Keratinocyte (primary cell): ENCODE data around the gene SDK1.

ENCODE experiments used
- CTCF ChIP-seq, 3 experiments: IDR thresholded peaks in 1 of 3; conservative IDR thresholded peaks in 1 of 3; optimal IDR thresholded peaks in 1 of 3; 2 replicates in 2 of 3; 3 replicates in 1 of 3; pipeline versions ENCODE3 to v1.5.1; 2011; ENCODE audit warnings: low read length in 3 of 3, mild to moderate bottlenecking in 3 of 3, moderate library complexity in 2 of 3, control low read depth in 1 of 3, inconsistent platforms in 1 of 3; ENCODE audit not compliant: insufficient read depth in 2 of 3; ENCODE audit errors: extremely low read depth in 1 of 3
- EZH2 ChIP-seq: IDR thresholded peaks from one replicate; pipeline ENCODE4 v1.6.1; 2012; ENCODE audit warnings: inconsistent platforms, mild to moderate bottlenecking, low read length, moderate library complexity

GRCh38 chr7:4100691-4101090, 799.6 kb downstream of the SDK1 start:
- TF ChIP-seq CTCF (optimal IDR thresholded peaks at IDR 0.05 in 1 of 3, IDR thresholded peaks at IDR 0.05 in 1 of 3, conservative IDR thresholded peaks at IDR 0.05 in 1 of 3; ENCODE audit: extremely low read depth in 1 of 3, insufficient read depth in 2 of 3, low read length in 3 of 3) = no peak
- TF ChIP-seq EZH2 = no peak
